Prostate gland (tissue), 2 donors: ENCODE measurements around the gene NEIL1. TPM values are rescaled to one million over a fixed set of nuclear protein-coding genes. Genes with fewer than 3 reads are reported as not detected.

Experiments used
- DNase-seq: peaks from one replicate; pipeline ENCODE4 v3.0.0-alpha.2; 2019; ENCODE audit warnings: low spot score
- H3K27ac ChIP-seq, 2 donors: fragments of 200-600 bp; sonication (generic); 2 replicates each; pipeline ENCODE4 v1.5.1; 2017 to 2019
- H3K27me3 ChIP-seq: fragments of 200-600 bp; sonication (generic); replicated peaks from 2 replicates; pipeline ENCODE4 v1.5.1; 2019; ENCODE audit not compliant: insufficient read depth
- H3K36me3 ChIP-seq, 2 donors: fragments of 200-600 bp; sonication (generic); 1 replicate in 1 of 2; 2 replicates in 1 of 2; pipeline versions ENCODE4 v1.5.1 to v1.8.1; 2017 to 2019
- H3K4me1 ChIP-seq: fragments of 200-600 bp; sonication (generic); replicated peaks from 2 replicates; pipeline ENCODE4 v1.5.1; 2019
- H3K4me3 ChIP-seq, 2 donors: fragments of 200-600 bp; sonication (generic); 2 replicates each; pipeline ENCODE4 v1.5.1; 2017 to 2019
- H3K9me3 ChIP-seq: fragments of 200-600 bp; sonication (generic); 2 replicates; pipeline ENCODE4 v1.5.1; 2017
- POLR2A ChIP-seq: fragments of 450-650 bp; IDR thresholded peaks from one replicate; pipeline ENCODE4 v1.6.1; 2016; ENCODE audit warnings: antibody characterized with exemption, mild to moderate bottlenecking
- POLR2AphosphoS5 ChIP-seq: sonication (generic); formaldehyde crosslinking; IDR thresholded peaks from one replicate; pipeline ENCODE4 v1.6.1; 2017; ENCODE audit warnings: antibody characterized with exemption
- WGBS: methylation state at CpG from one replicate; pipeline ENCODE4 v1.1.5; 2018; 5-methylcytosine and 5-hydroxymethylcytosine counted together
- intact Hi-C: fragments of 100-400 bp; cut with DNase I; formaldehyde crosslinking; loops from one replicate; pipeline ENCODE4 v1.14.2; 2022
- total RNA-seq, 2 donors: library from RNA; depleted of rRNA; stranded (reverse); fragments of >200 nt; gene quantifications; one replicate each; pipeline ENCODE4 v1.1.0, GENCODE V29; 2016
- TF ChIP-seq, protein P1 (sequence below), 4 experiments: fragments of 200-600 bp in 2 of 4; fragments of 450-650 bp in 2 of 4; sonication (generic) in 2 of 4; IDR thresholded peaks; 1 replicate in 3 of 4; 2 replicates in 1 of 4; pipeline ENCODE4 v1.5.1; 2016 to 2019; ENCODE audit warnings: antibody characterized with exemption in 4 of 4, mild to moderate bottlenecking in 2 of 4, moderate library complexity in 2 of 4

NEIL1 gene
- total RNA-seq, 2 donors from 2014 or later: 46.0 to 79.5 TPM

DNA sequence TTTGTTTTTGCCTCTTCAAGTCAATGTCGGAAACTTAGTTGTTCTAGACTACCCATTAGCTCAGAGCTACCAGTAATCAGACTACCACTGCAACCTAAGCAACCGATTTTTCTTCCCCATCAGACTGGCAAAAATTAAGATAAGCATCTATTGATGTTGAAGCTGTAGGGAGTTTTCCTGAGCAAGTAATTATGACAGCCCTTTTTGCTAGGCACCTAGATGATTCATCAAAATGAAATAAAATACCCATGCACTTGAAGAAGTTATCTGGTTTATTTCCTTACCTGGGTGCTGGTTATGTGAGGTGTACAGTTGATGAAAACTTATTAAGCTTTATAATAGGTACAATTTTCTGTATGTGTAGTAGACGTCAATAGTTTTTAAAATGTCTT, 11.5 kb upstream of the NEIL1 start:
- intact Hi-C loops: no loop called here
- 32% methylated on average over 3 of the region's 3 CpGs for WGBS
- H3K27me3 ChIP-seq: no peaks in the 10 kb centered on the region
- TF ChIP-seq POLR2A (no peak), POLR2AphosphoS5 (no peak)
- TF ChIP-seq, protein P1, sequence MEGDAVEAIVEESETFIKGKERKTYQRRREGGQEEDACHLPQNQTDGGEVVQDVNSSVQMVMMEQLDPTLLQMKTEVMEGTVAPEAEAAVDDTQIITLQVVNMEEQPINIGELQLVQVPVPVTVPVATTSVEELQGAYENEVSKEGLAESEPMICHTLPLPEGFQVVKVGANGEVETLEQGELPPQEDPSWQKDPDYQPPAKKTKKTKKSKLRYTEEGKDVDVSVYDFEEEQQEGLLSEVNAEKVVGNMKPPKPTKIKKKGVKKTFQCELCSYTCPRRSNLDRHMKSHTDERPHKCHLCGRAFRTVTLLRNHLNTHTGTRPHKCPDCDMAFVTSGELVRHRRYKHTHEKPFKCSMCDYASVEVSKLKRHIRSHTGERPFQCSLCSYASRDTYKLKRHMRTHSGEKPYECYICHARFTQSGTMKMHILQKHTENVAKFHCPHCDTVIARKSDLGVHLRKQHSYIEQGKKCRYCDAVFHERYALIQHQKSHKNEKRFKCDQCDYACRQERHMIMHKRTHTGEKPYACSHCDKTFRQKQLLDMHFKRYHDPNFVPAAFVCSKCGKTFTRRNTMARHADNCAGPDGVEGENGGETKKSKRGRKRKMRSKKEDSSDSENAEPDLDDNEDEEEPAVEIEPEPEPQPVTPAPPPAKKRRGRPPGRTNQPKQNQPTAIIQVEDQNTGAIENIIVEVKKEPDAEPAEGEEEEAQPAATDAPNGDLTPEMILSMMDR (IDR thresholded peaks at IDR 0.05): no peak
- peak overlapping the region; percentile 45 to 51 for H3K27ac ChIP-seq
- no peaks in the 10 kb centered on the region for H3K9me3 ChIP-seq
- H3K4me3 ChIP-seq: peak overlapping the region; percentile 65 to 78
- DNase-seq: no peak
- no peaks in the 10 kb centered on the region for H3K36me3 ChIP-seq
- no peaks in the 10 kb centered on the region for H3K4me1 ChIP-seq

DNA sequence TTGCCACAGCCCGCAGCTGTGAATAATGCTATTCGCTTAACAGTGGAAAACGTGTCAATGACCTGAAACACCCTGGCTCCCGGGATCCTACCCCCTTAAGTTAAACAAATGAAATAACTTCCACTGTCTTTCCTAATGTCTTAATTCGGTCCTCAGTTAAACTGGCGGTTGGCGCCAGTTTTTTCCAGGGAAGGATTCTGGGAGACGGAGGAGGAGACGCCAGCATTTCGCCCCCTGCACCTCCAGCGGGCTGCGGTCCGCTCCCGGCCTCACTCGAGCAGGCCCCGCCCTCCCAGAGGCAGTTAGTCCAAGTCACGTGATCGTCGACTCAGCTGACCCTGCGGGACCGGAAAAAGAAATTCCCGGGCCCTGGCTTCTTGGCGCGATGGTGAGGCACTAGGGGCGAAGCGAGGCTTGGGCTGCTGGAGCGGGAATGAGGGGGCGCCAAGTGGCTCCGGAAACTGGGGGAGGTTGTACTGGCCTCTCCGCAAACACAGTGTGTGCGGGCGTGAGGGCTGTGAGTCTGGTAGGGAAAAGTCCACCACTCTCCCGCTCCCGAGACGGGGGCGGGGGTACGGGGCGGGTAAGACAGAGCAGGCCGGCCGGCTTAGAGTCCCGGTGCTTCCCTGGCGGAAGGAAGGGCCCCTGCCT, 11.0 kb upstream of the NEIL1 start, which contains the start of gene COMMD4:
Gene COMMD4 (plus strand): TSS at position 359 of the 651 bp plus-strand sequence. CDS start 27 bp downstream, at position 386.
- Histone ChIP-seq H3K4me1 (no peaks in the 10 kb centered on the region), H3K9me3 (no peaks in the 10 kb centered on the region), H3K27me3 (no peaks in the 10 kb centered on the region), H3K36me3 (no peaks in the 10 kb centered on the region), H3K27ac (peak within 1 kb of the TSS; percentile 45 to 51), H3K4me3 (peak within 1 kb of the TSS; percentile 65 to 78)
- under 1% methylated on average over 40 of the region's 42 CpGs for WGBS
- intact Hi-C loops: no loop called here
- TF ChIP-seq POLR2A (no peak), POLR2AphosphoS5 (peak; percentile 95)
- TF ChIP-seq, protein P1 (IDR thresholded peaks at IDR 0.05): no peak
- DNase-seq: peak; percentile 92

DNA sequence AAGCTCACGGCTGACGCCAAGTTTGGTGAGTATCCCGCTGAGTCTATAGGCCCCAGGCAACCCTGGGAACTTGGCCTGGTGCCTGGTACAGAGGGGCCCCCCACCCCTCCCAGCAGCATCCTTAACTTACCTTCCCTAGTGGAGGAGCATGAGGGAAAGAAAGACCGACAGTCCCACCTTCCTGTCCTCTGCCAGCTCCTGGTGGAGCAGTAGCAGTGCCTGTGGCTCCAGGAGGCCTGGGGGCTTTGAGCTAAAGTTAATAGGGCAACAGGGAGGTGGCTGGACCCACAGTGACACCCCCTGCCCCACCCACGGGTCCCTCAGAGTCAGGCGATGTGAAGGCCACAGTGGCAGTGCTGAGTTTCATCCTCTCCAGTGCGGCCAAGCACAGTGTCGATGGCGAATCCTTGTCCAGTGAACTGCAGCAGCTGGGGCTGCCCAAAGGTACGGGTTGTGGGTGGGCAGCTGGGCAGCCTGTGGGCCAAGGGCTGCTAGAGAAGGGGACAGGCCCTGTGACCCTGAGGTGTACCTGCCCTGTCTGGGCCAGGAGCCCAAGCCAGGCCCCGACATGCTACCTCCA, 8.1 kb upstream of the NEIL1 start:
- Histone ChIP-seq H3K36me3 (no peaks in the 10 kb centered on the region), H3K27me3 (no peaks in the 10 kb centered on the region), H3K4me1 (no peaks in the 10 kb centered on the region), H3K27ac (no peak overlapping the region), H3K9me3 (no peaks in the 10 kb centered on the region), H3K4me3 (no peak overlapping the region)
- DNase-seq: no peak
- intact Hi-C loops: no loop called here
- WGBS: 73% methylated on average over 10 of the region's 11 CpGs
- TF ChIP-seq POLR2A (no peak), POLR2AphosphoS5 (no peak)
- TF ChIP-seq, protein P1 (IDR thresholded peaks at IDR 0.05): no peak

GRCh38 chr15:75339531-75340240, 7.2 kb upstream of the NEIL1 start:
- no peak for DNase-seq
- Histone ChIP-seq H3K9me3 (no peaks in the 10 kb centered on the region), H3K27me3 (no peaks in the 10 kb centered on the region), H3K27ac (no peak overlapping the region), H3K4me3 (no peak overlapping the region), H3K4me1 (no peaks in the 10 kb centered on the region), H3K36me3 (no peaks in the 10 kb centered on the region)
- TF ChIP-seq POLR2AphosphoS5 (no peak), POLR2A (no peak)
- TF ChIP-seq, protein P1 (IDR thresholded peaks at IDR 0.05): no peak
- intact Hi-C loops: no loop called here
- 88% methylated on average over 12 of the region's 13 CpGs for WGBS
